Measurements from ENCODE around the gene HNRNPA3. TPM values are rescaled to one million over a fixed set of nuclear protein-coding genes. Genes with fewer than 3 reads are reported as not detected.
"Not testable (repeated sequence)": the region's sequence is repeated elsewhere in the genome, so short reads cannot be mapped to it uniquely, and the experiment has no call there.

Gene HNRNPA3
- polyA plus RNA-seq, 3 donors = 26.5 to 71.7 (median 43.0) TPM

DNA sequence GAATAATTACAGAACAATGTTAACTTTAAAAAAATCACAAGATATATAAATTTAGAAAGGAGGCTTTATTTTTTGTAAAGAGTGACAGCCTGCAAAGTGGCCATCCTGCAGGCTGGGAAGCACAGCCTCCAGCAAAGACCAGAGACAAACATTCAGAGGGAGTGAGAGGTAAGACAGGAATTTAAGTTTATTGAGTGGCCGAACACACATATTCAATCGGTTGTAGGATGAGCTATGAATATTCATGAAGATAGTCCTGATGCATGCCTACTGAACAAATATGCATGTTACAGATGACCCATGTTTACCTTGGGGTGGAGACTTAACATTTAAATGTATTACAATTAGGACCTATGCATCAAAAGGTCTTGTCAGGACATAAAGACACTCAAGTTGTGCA, 33.4 kb upstream of the HNRNPA3 start:
- Histone ChIP-seq H4K20me1 (ENCODE audit: insufficient read depth, low read length) (no peaks in the 10 kb centered on the region), H3K9ac (ENCODE audit: insufficient read depth, low read length, poor library complexity, severe bottlenecking) (no peak overlapping the region), H3K79me2 (ENCODE audit: insufficient read depth, low read length) (no peaks in the 10 kb centered on the region), H3K27ac (ENCODE audit: low read depth in 1 of 2, low read length in 2 of 2) (no peak overlapping the region), H2AFZ (ENCODE audit: insufficient read depth, low read depth, low read length, poor library complexity, severe bottlenecking) (no peak overlapping the region), H3K36me3 (replicated peaks in 1 of 2; ENCODE audit: control insufficient read depth in 1 of 2, insufficient read depth in 2 of 2, low read length in 2 of 2) (no peaks in the 10 kb centered on the region), H3K27me3 (ENCODE audit: control insufficient read depth in 2 of 2, insufficient read depth in 2 of 2, low read length in 2 of 2) (no peaks in the 10 kb centered on the region), H3K4me2 (replicated peaks; ENCODE audit: extremely low read depth, low read length, poor library complexity, severe bottlenecking) (no peak overlapping the region), H3K4me1 (ENCODE audit: control insufficient read depth in 1 of 2, insufficient read depth in 2 of 2, low read length in 2 of 2) (no peaks in the 10 kb centered on the region), H3K9me3 (replicated peaks in 1 of 2; ENCODE audit: control insufficient read depth in 1 of 2, insufficient read depth in 1 of 2, low read length in 2 of 2) (no peaks in the 10 kb centered on the region), H3K4me3 (replicated peaks in 1 of 3; ENCODE audit: low read depth in 2 of 3, low read length in 3 of 3) (no peak overlapping the region)
- Mint-ChIP-seq H3K27ac (no peak overlapping the region), H3K4me3 (no peak overlapping the region), H3K27me3 (ENCODE audit: low read depth in 3 of 3) (peaks cover 1 to 4% (median 3%) of the 10 kb centered on the region in 3 donors), H3K36me3 (no peaks in the 10 kb centered on the region), H3K9me3 (peaks cover 0 to 5% (median 0%) of the 10 kb centered on the region in 7 donors), H3K4me1 (no peaks in the 10 kb centered on the region)
- WGBS (ENCODE audit: insufficient coverage) = no CpG with 5 or more reads among the region's 2 CpGs
- TF ChIP-seq, protein P1, sequence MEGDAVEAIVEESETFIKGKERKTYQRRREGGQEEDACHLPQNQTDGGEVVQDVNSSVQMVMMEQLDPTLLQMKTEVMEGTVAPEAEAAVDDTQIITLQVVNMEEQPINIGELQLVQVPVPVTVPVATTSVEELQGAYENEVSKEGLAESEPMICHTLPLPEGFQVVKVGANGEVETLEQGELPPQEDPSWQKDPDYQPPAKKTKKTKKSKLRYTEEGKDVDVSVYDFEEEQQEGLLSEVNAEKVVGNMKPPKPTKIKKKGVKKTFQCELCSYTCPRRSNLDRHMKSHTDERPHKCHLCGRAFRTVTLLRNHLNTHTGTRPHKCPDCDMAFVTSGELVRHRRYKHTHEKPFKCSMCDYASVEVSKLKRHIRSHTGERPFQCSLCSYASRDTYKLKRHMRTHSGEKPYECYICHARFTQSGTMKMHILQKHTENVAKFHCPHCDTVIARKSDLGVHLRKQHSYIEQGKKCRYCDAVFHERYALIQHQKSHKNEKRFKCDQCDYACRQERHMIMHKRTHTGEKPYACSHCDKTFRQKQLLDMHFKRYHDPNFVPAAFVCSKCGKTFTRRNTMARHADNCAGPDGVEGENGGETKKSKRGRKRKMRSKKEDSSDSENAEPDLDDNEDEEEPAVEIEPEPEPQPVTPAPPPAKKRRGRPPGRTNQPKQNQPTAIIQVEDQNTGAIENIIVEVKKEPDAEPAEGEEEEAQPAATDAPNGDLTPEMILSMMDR (IDR thresholded peaks at IDR 0.05) = no peak
- DNase-seq = no peak
- intact Hi-C loops (cut with micrococcal nuclease) = no loop called here

DNA sequence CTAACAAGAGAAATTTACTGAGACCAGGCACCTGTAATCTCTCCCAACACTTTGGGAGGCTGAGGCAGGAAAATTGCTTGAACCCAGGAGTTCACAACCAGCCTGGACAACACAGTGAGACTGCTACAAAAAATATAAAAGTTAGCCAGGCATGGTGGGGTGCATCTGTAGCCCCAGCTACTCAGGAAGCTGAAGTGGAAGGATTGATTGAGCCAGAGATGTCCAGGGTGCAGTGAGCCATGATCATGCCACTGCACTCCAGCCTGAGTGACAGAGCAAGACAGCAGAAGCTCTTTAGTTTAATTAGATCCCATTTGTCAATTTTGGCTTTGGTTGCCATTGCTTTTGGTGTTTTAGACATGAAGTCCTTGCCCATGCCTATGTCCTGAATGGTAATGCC, 32.9 kb upstream of the HNRNPA3 start:
- H3K27ac Mint-ChIP-seq; H3K9ac ChIP-seq (ENCODE audit: insufficient read depth, low read length, poor library complexity, severe bottlenecking); H3K4me1 ChIP-seq (ENCODE audit: control insufficient read depth in 1 of 2, insufficient read depth in 2 of 2, low read length in 2 of 2); H3K27ac ChIP-seq (ENCODE audit: low read depth in 1 of 2, low read length in 2 of 2); H3K4me3 Mint-ChIP-seq; H3K79me2 ChIP-seq (ENCODE audit: insufficient read depth, low read length); DNase-seq; intact Hi-C loops (cut with micrococcal nuclease); H3K9me3 ChIP-seq (replicated peaks in 1 of 2; ENCODE audit: control insufficient read depth in 1 of 2, insufficient read depth in 1 of 2, low read length in 2 of 2); H3K4me3 ChIP-seq (replicated peaks in 1 of 3; ENCODE audit: low read depth in 2 of 3, low read length in 3 of 3); H4K20me1 ChIP-seq (ENCODE audit: insufficient read depth, low read length); H3K36me3 Mint-ChIP-seq; H3K36me3 ChIP-seq (replicated peaks in 1 of 2; ENCODE audit: control insufficient read depth in 1 of 2, insufficient read depth in 2 of 2, low read length in 2 of 2); H3K9me3 Mint-ChIP-seq; H3K27me3 ChIP-seq (ENCODE audit: control insufficient read depth in 2 of 2, insufficient read depth in 2 of 2, low read length in 2 of 2); H3K27me3 Mint-ChIP-seq (ENCODE audit: low read depth in 3 of 3); H3K4me1 Mint-ChIP-seq; H2AFZ ChIP-seq (ENCODE audit: insufficient read depth, low read depth, low read length, poor library complexity, severe bottlenecking); H3K4me2 ChIP-seq (replicated peaks; ENCODE audit: extremely low read depth, low read length, poor library complexity, severe bottlenecking): not testable (repeated sequence)
